Measurements from ENCODE around the gene PLPPR3. TPM values are rescaled to one million over a fixed set of nuclear protein-coding genes. Genes with fewer than 3 reads are reported as not detected.

The PLPPR3 gene
- total and polyA plus RNA-seq, 9 of the 15 experiments (the other 6 are each of a cell fraction or from before 2014, with no cell fraction given): 0.01 to 48.2 (median 8.6) TPM

- TF ChIP-seq E2F6 (IDR thresholded peaks at IDR 0.05; ENCODE audit: borderline replicate concordance in 1 of 2, extremely low read depth in 1 of 2, insufficient read depth in 1 of 2, insufficient read length in 1 of 2, low read depth in 1 of 2, low read length in 1 of 2, poor library complexity in 1 of 2, severe bottlenecking in 1 of 2) (peak; percentile 76 to 96), SRSF1 (IDR thresholded peaks at IDR 0.05; ENCODE audit: low read depth, low read length) (no peak), PCBP1 (IDR thresholded peaks at IDR 0.05; ENCODE audit: low read depth, low read length, poor library complexity, severe bottlenecking) (peak; percentile 96), ZNF347 (CRISPR knock-in tag; IDR thresholded peaks at IDR 0.05; ENCODE audit: low read depth) (no peak), POLR2H (tag; IDR thresholded peaks at IDR 0.05; ENCODE audit: low read depth) (0 out of 2 replicates have a peak, but pooled peaks have one; percentile 40), GATAD2B (IDR thresholded peaks at IDR 0.05; ENCODE audit: borderline replicate concordance) (peak; percentile 73), ZNF444 (CRISPR knock-in tag; IDR thresholded peaks at IDR 0.05) (no peak), SETDB1 (IDR thresholded peaks at IDR 0.05; ENCODE audit: low read length) (no peak), RBFOX2 (IDR thresholded peaks at IDR 0.05; ENCODE audit: low read depth, low read length) (peak; percentile 89), HCFC1 (IDR thresholded peaks at IDR 0.05; ENCODE audit: low read depth, low read length) (peak; percentile 60), ZNF561 (CRISPR knock-in tag; conservative IDR thresholded peaks at IDR 0.05) (no peak), TAF1 (IDR thresholded peaks at IDR 0.05; ENCODE audit: control insufficient read depth, extremely low read depth, insufficient read depth, low read length, severe bottlenecking) (peak; percentile 46), NFE2 (IDR thresholded peaks at IDR 0.05; ENCODE audit: low read depth) (no peak), ZNF584 (CRISPR knock-in tag; IDR thresholded peaks at IDR 0.05; ENCODE audit: low read depth) (peak; percentile 88), GTF2B (IDR thresholded peaks at IDR 0.05; ENCODE audit: extremely low read depth, insufficient read length) (no peak), PRPF4 (IDR thresholded peaks at IDR 0.05; ENCODE audit: insufficient read depth, low read depth, low read length, poor library complexity, severe bottlenecking) (peak; percentile 39), MAX (CRISPR knock-in tag; IDR thresholded peaks at IDR 0.05) (peak; percentile 73; the same call in 1 of the 2 replicates), ZFX (CRISPR knock-in tag; IDR thresholded peaks at IDR 0.05) (peak; percentile 37), BRD9 (IDR thresholded peaks at IDR 0.05; ENCODE audit: low read depth, partially characterized antibody) (no peak), NEUROD1 (IDR thresholded peaks at IDR 0.05; ENCODE audit: borderline replicate concordance, low read depth, low read length, partially characterized antibody) (peak; percentile 35), VEZF1 (CRISPR knock-in tag; IDR thresholded peaks at IDR 0.05) (peak; percentile 57), EGR1 (conservative IDR thresholded peaks at IDR 0.05) (no peak)
These were observed 24.0 kb downstream of the PLPPR3 start (continued) for GRCh38 chr19:797528-798414.

Measured in K562 (cell line).